Measurements from ENCODE around the gene ZCCHC7. TPM values are rescaled to one million over a fixed set of nuclear protein-coding genes. Genes with fewer than 3 reads are reported as not detected.

ZCCHC7 gene
- total and polyA plus RNA-seq, 9 of the 15 experiments (the other 6 are each of a cell fraction or from before 2014, with no cell fraction given): 34.1 to 68.9 (median 48.8) TPM

- in situ Hi-C loops (cut with MboI) (no loop called here), intact Hi-C loops (cut with micrococcal nuclease) (no loop called here)
- no peaks in the 10 kb centered on the region for H3K79me2 ChIP-seq (ENCODE audit: control insufficient read depth, insufficient read depth, low read length)
- no peak overlapping the region for H3K4me2 ChIP-seq (ENCODE audit: insufficient read depth, low read length)
- ATAC-seq (peak; percentile 55), FAIRE-seq (no peak), DNase-seq (ENCODE audit: extremely low read depth in 1 of 4, low spot score in 3 of 4) (no peak)
- peaks cover 4 to 5% of the 10 kb centered on the region in 2 experiments; a peak in 2 of 5 replicates for H3K4me1 ChIP-seq (replicated peaks in 1 of 2; ENCODE audit: control insufficient read depth in 2 of 2, insufficient read depth in 2 of 2, low read length in 2 of 2)
- no TSS peak for BruUV-seq (replicated peaks)
- H3K4me3 ChIP-seq: no peak overlapping the region
- no peaks in the 10 kb centered on the region for H4K20me1 ChIP-seq (replicated peaks; ENCODE audit: control insufficient read depth, insufficient read depth, low read length)
- no peak overlapping the region for H3K27ac ChIP-seq (ENCODE audit: extremely low read depth, low read depth, low read length)
- POLR2A ChIA-PET: interaction anchor here (0.5 to 0.7 kb wide), 2 partner anchors 11 to 59 kb away, joined by 3 read pairs; no protein-coding TSS in a partner anchor
- H3K27me3 ChIP-seq (ENCODE audit: control insufficient read depth in 2 of 2, insufficient read depth in 2 of 2, low read length in 2 of 2): no peaks in the 10 kb centered on the region; a peak in 2 of 5 replicates
- H3K36me3 ChIP-seq (ENCODE audit: control insufficient read depth, insufficient read depth, low read length): no peaks in the 10 kb centered on the region
- no peaks in the 10 kb centered on the region for H3K9me1 ChIP-seq (ENCODE audit: control insufficient read depth, insufficient read depth, low read length)
- TF ChIP-seq HOXB6 (CRISPR knock-in tag; IDR thresholded peaks at IDR 0.05; ENCODE audit: borderline replicate concordance): no peak
- no peak for TF ChIP-seq ZFX (CRISPR knock-in tag; IDR thresholded peaks at IDR 0.05)
- TF ChIP-seq POLR2B (IDR thresholded peaks at IDR 0.05; ENCODE audit: low read depth, partially characterized antibody): no peak
- TF ChIP-seq MBD2 (IDR thresholded peaks at IDR 0.05; ENCODE audit: borderline replicate concordance, low read depth): no peak
- TF ChIP-seq TAF15 (IDR thresholded peaks at IDR 0.05; ENCODE audit: low read depth, low read length): no peak
- TF ChIP-seq SRF (CRISPR knock-in tag; IDR thresholded peaks at IDR 0.05): no peak
- no peak for TF ChIP-seq ZNF134 (CRISPR knock-in tag; conservative IDR thresholded peaks at IDR 0.05)
- no peak for TF ChIP-seq MCM2 (IDR thresholded peaks at IDR 0.05; ENCODE audit: low read depth)
- no peak for TF ChIP-seq ZNF175 (CRISPR knock-in tag; IDR thresholded peaks at IDR 0.05; ENCODE audit: low read depth)
- no peak for TF ChIP-seq POLR3G (IDR thresholded peaks at IDR 0.05; ENCODE audit: extremely low read depth, insufficient read length, insufficient replicate concordance)
- TF ChIP-seq MAX (CRISPR knock-in tag; IDR thresholded peaks at IDR 0.05): no peak
- TF ChIP-seq IRF9 (tag; IDR thresholded peaks at IDR 0.05): no peak
- TF ChIP-seq SETDB1 (IDR thresholded peaks at IDR 0.05; ENCODE audit: low read length): no peak
- no peak for TF ChIP-seq CBX1 (IDR thresholded peaks at IDR 0.05; ENCODE audit: low read depth)
- TF ChIP-seq ILK (tag; IDR thresholded peaks at IDR 0.05; ENCODE audit: borderline replicate concordance, low read depth): no peak
- peak overlapping the region in 1 of 2 experiments; percentile 38; a peak in 2 of 4 replicates for H3K9ac ChIP-seq (ENCODE audit: insufficient read depth in 1 of 2, low read depth in 2 of 2, low read length in 2 of 2)
- no peaks in the 10 kb centered on the region for H3K9me3 ChIP-seq (replicated peaks; ENCODE audit: control insufficient read depth, insufficient read depth, low read depth, low read length)
- CTCF ChIA-PET (ENCODE audit: low intra/inter-chr PET ratio): no interaction called here
- no peak overlapping the region for H2AFZ ChIP-seq (ENCODE audit: low read depth, low read length)
- WGBS (ENCODE audit: insufficient coverage, low coverage, missing lambda C conversion rate): 26% methylated on average over 5 of the region's 5 CpGs
Measured at GRCh38 chr9:37370968-37371563, 250.7 kb downstream of the ZCCHC7 start.
